Left lung (tissue), 10 donors: ENCODE data around the gene ZC3H12D. TPM values are rescaled to one million over a fixed set of nuclear protein-coding genes. Genes with fewer than 3 reads are reported as not detected.

Experiments
- ATAC-seq: fragments of 200-7000 bp; cut with Tn5 transposase; one replicate; pipeline ENCODE4 v1.9.1; 2020; ENCODE audit warnings: moderate library complexity
- DNase-seq, 4 donors: peaks; one replicate each; pipeline ENCODE4 v3.0.0-alpha.2; 2013 to 2020
- H3K27ac ChIP-seq, 2 donors: fragments of 200-600 bp; sonication (generic) in 1 of 2; one replicate each; pipeline versions ENCODE4 v1.5.0 to v1.8.0; 2020 to 2021
- H3K27me3 ChIP-seq, 2 donors: fragments of 200-600 bp; sonication (generic) in 1 of 2; one replicate each; pipeline versions ENCODE4 v1.5.0 to v1.8.0; 2020 to 2021
- H3K36me3 ChIP-seq, 2 donors: fragments of 200-600 bp; sonication (generic) in 1 of 2; one replicate each; pipeline versions ENCODE4 v1.5.0 to v1.8.0; 2020 to 2021
- H3K4me1 ChIP-seq, 2 donors: fragments of 200-600 bp; one replicate each; pipeline ENCODE4 v1.8.0; 2021
- H3K4me3 ChIP-seq, 2 donors: fragments of 200-600 bp; sonication (generic) in 1 of 2; one replicate each; pipeline versions ENCODE4 v1.5.0 to v1.8.0; 2020 to 2021; ENCODE audit warnings: mild to moderate bottlenecking in 1 of 2
- H3K9me3 ChIP-seq, 2 donors: fragments of 200-600 bp; sonication (generic) in 1 of 2; one replicate each; pipeline versions ENCODE4 v1.5.0 to v1.8.0; 2020 to 2021
- CTCF ChIP-seq, 2 donors: fragments of 200-600 bp; sonication (generic) in 1 of 2; IDR thresholded peaks; one replicate each; pipeline versions ENCODE4 v1.5.0 to v1.8.0; 2021; ENCODE audit warnings: antibody characterized with exemption in 2 of 2
- intact Hi-C, 2 donors: fragments of 100-400 bp; cut with DNase I; formaldehyde crosslinking; loops; one replicate each; pipeline versions ENCODE4 v1.11.2 to v1.14.2; 2022
- polyA plus RNA-seq, 6 donors: library from polyadenylated mRNA; unstranded; fragments of 120-200 nt; gene quantifications; one replicate each; pipeline ENCODE4 v1.2.1, GENCODE V29; 2013; ENCODE audit not compliant: insufficient read length in 6 of 6
- total RNA-seq, 2 donors: library from RNA; stranded (reverse); fragmentation: NEBNext Ultra II Directional; extraction: Animal tissue kit (Norgen Biotek cat#: 25700); gene quantifications; one replicate each; pipeline ENCODE4 v1.2.1, GENCODE V29; 2021
- donor health status: DM: no; HTN: yes; CAD: no.
- donor health status: DM: no; HTN: no; CAD: no.

Gene ZC3H12D
- total and polyA plus RNA-seq, 8 donors = 0.45 to 4.1 (median 0.85) TPM

DNA sequence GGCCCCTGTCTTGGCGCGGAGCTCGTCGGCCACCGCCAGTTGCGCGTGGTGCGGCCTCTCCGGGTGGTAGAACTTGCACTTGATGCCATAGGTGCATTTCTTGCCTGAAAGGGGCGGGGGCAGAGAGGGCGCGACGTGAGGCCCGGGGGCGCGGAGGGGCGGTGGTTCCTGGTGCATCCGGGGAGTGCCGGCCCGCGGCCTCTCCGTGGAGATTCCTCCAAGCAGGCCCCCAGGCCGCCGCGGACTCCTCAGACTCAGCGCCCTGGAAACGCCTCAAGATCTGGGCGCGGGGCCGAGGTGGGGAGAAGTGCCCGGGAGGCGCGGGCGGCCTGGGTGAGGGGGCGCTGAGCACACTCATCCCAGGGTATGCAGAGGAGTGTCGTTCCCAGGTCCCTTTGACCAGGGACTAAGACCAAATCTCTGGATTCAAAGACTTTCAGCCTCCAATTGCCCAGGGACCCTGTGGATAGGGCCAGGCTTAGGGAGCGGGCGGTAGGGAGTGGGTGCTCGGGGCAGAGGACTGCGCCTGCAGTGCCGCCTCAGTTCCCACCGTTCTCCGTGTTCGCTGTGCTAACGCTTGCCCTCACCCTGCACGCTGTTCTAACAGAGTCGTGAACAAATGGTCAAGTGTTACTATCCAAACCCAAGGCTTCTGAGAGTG lies 33.3 kb downstream of the ZC3H12D start:
- no peak for TF ChIP-seq CTCF (IDR thresholded peaks at IDR 0.05)
- ATAC-seq (peak; percentile 3), DNase-seq (peak in 2 of 4 donors; percentile 38 to 84)
- peaks cover 6 to 22% of the 10 kb centered on the region in 2 donors for H3K27me3 ChIP-seq
- H3K9me3 ChIP-seq = no peaks in the 10 kb centered on the region
- no peaks in the 10 kb centered on the region for H3K36me3 ChIP-seq
- H3K27ac ChIP-seq = no peak overlapping the region
- intact Hi-C loops = no loop called here
- H3K4me1 ChIP-seq = peaks cover 20 to 41% of the 10 kb centered on the region in 2 donors
- H3K4me3 ChIP-seq = peak overlapping the region; percentile 38 to 43

DNA sequence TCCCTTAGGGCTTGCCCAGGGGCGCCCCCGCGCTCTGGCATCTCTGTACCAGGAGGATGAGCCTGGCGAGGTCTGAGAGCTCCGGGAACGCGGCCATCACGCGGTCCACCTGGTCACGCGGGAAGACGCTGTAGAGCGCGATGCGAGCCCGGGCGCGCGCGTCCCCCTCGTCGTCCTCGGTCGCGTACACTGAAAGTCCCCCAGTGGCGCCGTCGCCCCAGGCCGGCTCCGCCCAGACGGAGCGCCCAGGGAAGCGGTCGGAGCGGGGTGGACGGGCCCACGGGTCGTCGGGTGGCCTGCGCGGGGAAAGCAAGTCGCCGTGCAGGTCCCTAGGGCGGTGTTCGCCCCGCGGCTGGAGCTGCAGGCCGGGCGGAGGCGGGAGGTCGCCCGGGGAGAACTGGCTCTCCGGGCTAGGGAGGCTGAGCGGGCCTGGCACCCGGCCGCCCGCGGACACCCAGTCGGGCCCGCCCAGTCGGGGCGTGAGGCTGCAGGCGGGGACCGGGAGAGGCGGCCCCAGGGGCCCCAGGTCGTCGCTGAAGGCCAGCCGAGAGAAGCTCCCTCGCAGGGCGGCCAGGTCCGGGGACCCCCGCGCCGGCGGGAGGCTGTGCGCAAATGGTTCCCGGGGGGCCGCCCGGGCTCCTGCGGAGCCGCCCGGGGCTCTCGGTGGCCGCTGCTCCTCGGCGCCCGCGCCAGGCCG lies 34.0 kb downstream of the ZC3H12D start:
- Histone ChIP-seq H3K4me1 (peaks cover 20 to 41% of the 10 kb centered on the region in 2 donors), H3K27ac (no peak overlapping the region)
- DNase-seq = peak; percentile 35 to 86 (median 38)

GRCh38 chr6:149449831-149450678 lies 34.8 kb downstream of the ZC3H12D start:
- intact Hi-C loops = no loop called here
- DNase-seq = peak in 1 of 4 donors; percentile 7
- TF ChIP-seq CTCF (IDR thresholded peaks at IDR 0.05) = no peak
- H3K36me3 ChIP-seq = no peaks in the 10 kb centered on the region
- H3K9me3 ChIP-seq = no peaks in the 10 kb centered on the region
- no peak overlapping the region for H3K27ac ChIP-seq
- H3K4me1 ChIP-seq = peaks cover 16 to 37% of the 10 kb centered on the region in 2 donors
- ATAC-seq = no peak
- peak overlapping the region; percentile 38 to 43 for H3K4me3 ChIP-seq
- peaks cover 6 to 22% of the 10 kb centered on the region in 2 donors for H3K27me3 ChIP-seq

More for the DNA sequence above, 34.0 kb downstream of the ZC3H12D start:
- no peaks in the 10 kb centered on the region for H3K36me3 ChIP-seq
- intact Hi-C loops = no loop called here
- no peak for TF ChIP-seq CTCF (IDR thresholded peaks at IDR 0.05)
- peaks cover 6 to 22% of the 10 kb centered on the region in 2 donors for H3K27me3 ChIP-seq
- peak overlapping the region; percentile 38 to 43 for H3K4me3 ChIP-seq
- no peaks in the 10 kb centered on the region for H3K9me3 ChIP-seq
- peak; percentile 41 for ATAC-seq

GRCh38 chr6:149448821-149449453 lies 35.9 kb downstream of the ZC3H12D start:
- H3K9me3 ChIP-seq = no peaks in the 10 kb centered on the region
- ATAC-seq (no peak), DNase-seq (peak in 1 of 4 donors; percentile 21)
- no peaks in the 10 kb centered on the region for H3K36me3 ChIP-seq
- H3K4me3 ChIP-seq = no peak overlapping the region
- H3K27me3 ChIP-seq = peaks cover 6 to 22% of the 10 kb centered on the region in 2 donors
- intact Hi-C loops = no loop called here
- no peak for TF ChIP-seq CTCF (IDR thresholded peaks at IDR 0.05)
- no peak overlapping the region for H3K27ac ChIP-seq
- H3K4me1 ChIP-seq = peaks cover 7 to 25% of the 10 kb centered on the region in 2 donors
